Neural progenitor cell (in vitro differentiated cells): Measurements from ENCODE around the gene KAT14.

Experiments used
- CTCF ChIP-seq: fragments of 200-600 bp; sonication (generic); IDR thresholded peaks from 2 replicates; pipeline ENCODE4 v1.5.1; 2017; ENCODE audit warnings: antibody characterized with exemption, mild to moderate bottlenecking
- EZH2 ChIP-seq: fragments of 200-600 bp; sonication (generic); IDR thresholded peaks from 2 replicates; pipeline ENCODE4 v1.6.1; 2017; ENCODE audit warnings: antibody characterized with exemption, mild to moderate bottlenecking, moderate library complexity
- EZH2phosphoT487 ChIP-seq: fragments of 200-600 bp; sonication (generic); IDR thresholded peaks from 2 replicates; pipeline ENCODE4 v1.6.1; 2017; ENCODE audit warnings: antibody characterized with exemption

GRCh38 chr20:18091623-18092022, 46.0 kb upstream of the KAT14 start:
- TF ChIP-seq CTCF (no peak), EZH2 (no peak), EZH2phosphoT487 (no peak)
